Measurements from ENCODE around the gene IGSF10. TPM values are rescaled to one million over a fixed set of nuclear protein-coding genes. Genes with fewer than 3 reads are reported as not detected.

Gene IGSF10
- total RNA-seq, 4 donors from 2014 or later, result 3.5 to 14.9 (median 7.0) TPM

DNA sequence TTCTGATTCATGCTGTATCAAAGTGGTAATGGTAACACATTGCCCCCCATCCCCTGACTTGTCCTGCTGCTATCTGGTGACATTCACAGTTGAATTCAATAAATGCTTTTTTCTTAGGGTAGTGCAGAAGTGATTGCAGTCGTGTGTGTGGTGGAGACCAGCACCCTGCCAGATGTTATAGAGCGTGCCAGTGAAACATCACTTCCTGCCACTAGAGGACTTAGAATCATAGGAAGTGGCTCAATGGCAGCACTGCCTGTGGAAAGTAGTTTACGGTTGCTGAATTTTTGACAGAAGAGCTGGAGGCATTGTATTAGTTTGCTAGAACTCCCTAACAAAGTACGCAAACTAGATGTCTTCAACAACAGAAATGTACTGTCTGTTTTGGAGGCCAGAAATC lies 38.9 kb downstream of the IGSF10 start:
- TF ChIP-seq POLR2A (IDR thresholded peaks at IDR 0.05), result no peak
- TF ChIP-seq, protein P1, sequence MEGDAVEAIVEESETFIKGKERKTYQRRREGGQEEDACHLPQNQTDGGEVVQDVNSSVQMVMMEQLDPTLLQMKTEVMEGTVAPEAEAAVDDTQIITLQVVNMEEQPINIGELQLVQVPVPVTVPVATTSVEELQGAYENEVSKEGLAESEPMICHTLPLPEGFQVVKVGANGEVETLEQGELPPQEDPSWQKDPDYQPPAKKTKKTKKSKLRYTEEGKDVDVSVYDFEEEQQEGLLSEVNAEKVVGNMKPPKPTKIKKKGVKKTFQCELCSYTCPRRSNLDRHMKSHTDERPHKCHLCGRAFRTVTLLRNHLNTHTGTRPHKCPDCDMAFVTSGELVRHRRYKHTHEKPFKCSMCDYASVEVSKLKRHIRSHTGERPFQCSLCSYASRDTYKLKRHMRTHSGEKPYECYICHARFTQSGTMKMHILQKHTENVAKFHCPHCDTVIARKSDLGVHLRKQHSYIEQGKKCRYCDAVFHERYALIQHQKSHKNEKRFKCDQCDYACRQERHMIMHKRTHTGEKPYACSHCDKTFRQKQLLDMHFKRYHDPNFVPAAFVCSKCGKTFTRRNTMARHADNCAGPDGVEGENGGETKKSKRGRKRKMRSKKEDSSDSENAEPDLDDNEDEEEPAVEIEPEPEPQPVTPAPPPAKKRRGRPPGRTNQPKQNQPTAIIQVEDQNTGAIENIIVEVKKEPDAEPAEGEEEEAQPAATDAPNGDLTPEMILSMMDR (IDR thresholded peaks at IDR 0.05), result no peak
- Histone ChIP-seq H3K4me1 (no peaks in the 10 kb centered on the region), H3K36me3 (no peaks in the 10 kb centered on the region), H3K9me3 (no peaks in the 10 kb centered on the region), H3K27me3 (no peaks in the 10 kb centered on the region), H3K27ac (no peak overlapping the region), H3K4me3 (no peak overlapping the region)
- intact Hi-C loops (cut with DNase I; ENCODE audit: low total_unique reads), result no loop called here
- no peak for DNase-seq

DNA sequence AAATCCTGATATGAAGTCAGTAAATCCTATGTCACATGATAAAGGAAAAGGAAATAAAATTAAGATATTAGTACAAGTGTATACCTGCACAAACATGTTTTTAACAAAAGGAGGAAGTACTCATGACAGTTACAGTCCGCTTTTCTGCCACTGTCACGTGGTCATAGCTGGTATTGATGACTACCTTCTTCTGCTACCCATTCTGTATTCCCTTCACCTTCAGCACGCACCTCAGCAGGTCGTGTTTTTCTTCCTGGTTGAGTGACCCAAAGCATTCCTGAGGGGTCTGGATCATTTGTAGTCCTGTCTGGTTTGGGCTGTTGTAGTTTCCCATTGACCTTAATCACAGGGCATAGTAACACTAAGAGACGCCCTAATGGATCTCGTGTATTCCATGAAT lies 41.1 kb downstream of the IGSF10 start:
- H3K27me3 ChIP-seq, result no peaks in the 10 kb centered on the region
- TF ChIP-seq, protein P1 (IDR thresholded peaks at IDR 0.05), result no peak
- TF ChIP-seq POLR2A (IDR thresholded peaks at IDR 0.05), result no peak

DNA sequence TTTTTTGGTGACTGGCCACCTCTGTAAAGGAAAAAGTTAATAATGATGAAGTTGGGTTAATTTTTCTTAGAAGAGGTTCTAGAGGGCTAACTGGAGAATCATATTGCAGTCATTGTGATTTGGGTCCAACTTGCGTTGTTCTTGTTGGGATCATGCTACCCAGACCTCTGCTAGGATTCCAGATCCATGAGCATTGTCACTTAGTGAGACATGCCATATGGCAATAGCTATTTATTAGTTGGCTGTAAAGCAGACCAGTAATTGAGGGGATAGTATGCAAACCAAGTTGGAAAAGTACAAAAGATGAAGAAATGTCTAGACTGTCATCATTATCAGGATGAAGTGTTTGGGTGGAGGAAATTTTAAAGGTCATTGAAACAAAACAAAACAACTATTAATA lies 45.6 kb downstream of the IGSF10 start:
- no peak overlapping the region for H3K27ac ChIP-seq
- intact Hi-C loops (cut with DNase I; ENCODE audit: low total_unique reads), result no loop called here

More for the DNA sequence above, 41.1 kb downstream of the IGSF10 start:
- H3K27ac ChIP-seq, result no peak overlapping the region
- intact Hi-C loops (cut with DNase I; ENCODE audit: low total_unique reads), result no loop called here
- no peak for DNase-seq
- no peaks in the 10 kb centered on the region for H3K9me3 ChIP-seq
- H3K4me1 ChIP-seq, result no peaks in the 10 kb centered on the region
- H3K36me3 ChIP-seq, result no peaks in the 10 kb centered on the region
- H3K4me3 ChIP-seq, result no peak overlapping the region

DNA sequence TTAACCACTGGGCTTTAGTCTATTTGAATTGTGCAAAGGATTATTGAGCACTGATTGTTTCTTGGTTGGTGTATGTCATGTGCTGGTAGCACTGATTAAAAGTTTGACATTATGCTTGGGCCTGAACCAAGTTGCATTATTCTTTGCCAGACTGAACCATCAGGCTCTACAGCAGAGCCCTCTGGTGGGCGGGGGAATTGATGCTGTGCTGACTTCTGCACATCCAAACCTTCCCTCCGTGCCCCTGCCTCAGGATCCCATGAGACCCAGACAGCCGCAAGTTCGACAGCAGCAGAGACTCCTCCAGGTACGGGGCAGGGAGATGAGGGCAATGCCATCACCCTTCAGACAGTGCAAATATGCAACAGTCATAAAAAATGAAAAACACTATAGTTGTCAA lies 47.9 kb downstream of the IGSF10 start:
- no peaks in the 10 kb centered on the region for H3K36me3 ChIP-seq
- H3K4me1 ChIP-seq, result no peaks in the 10 kb centered on the region
- DNase-seq, result no peak
- no peaks in the 10 kb centered on the region for H3K27me3 ChIP-seq
- H3K4me3 ChIP-seq, result no peak overlapping the region
- H3K9me3 ChIP-seq, result no peaks in the 10 kb centered on the region
- intact Hi-C loops (cut with DNase I; ENCODE audit: low total_unique reads), result no loop called here
- H3K27ac ChIP-seq, result no peak overlapping the region
- TF ChIP-seq POLR2A (IDR thresholded peaks at IDR 0.05), result no peak
- TF ChIP-seq, protein P1 (IDR thresholded peaks at IDR 0.05), result no peak

More for the DNA sequence above, 45.6 kb downstream of the IGSF10 start:
- Histone ChIP-seq H3K36me3 (no peaks in the 10 kb centered on the region), H3K4me3 (no peak overlapping the region), H3K9me3 (no peaks in the 10 kb centered on the region), H3K27me3 (no peaks in the 10 kb centered on the region), H3K4me1 (no peaks in the 10 kb centered on the region)
- DNase-seq, result no peak
- TF ChIP-seq, protein P1 (IDR thresholded peaks at IDR 0.05), result no peak
- TF ChIP-seq POLR2A (IDR thresholded peaks at IDR 0.05), result no peak

Small RNA genes within 50 kb of the gene (small RNA-seq; reads per million reads assigned to genes)
- not detected for gene AC117454.1

Other genes starting within 250 kb of the IGSF10 start
- 1 to 10 TPM in 1 of 4 donors, under 1 TPM in 3; 0.51 to 2.6 (median 0.61) TPM for gene P2RY14, start 182.5 kb downstream of the IGSF10 start, total RNA-seq
- under 1 TPM in 1 of 4 donors, not detected in 3; 0.21 TPM for gene GPR87, start 144.2 kb downstream of the IGSF10 start, total RNA-seq
- gene P2RY13, start 131.5 kb downstream of the IGSF10 start, total RNA-seq, result 1 to 10 TPM in 3 of 4 donors, under 1 TPM in 1; 0.88 to 1.5 (median 1.2) TPM
- 1 to 10 TPM in 2 of 4 donors, under 1 TPM in 1, not detected in 1; 0.95 to 6.2 (median 3.1) TPM for gene P2RY12, start 76.3 kb downstream of the IGSF10 start, total RNA-seq

Data from uterus (tissue), 4 donors.